Testis (tissue), 3 donors: ENCODE results near the gene CCL3. TPM values are rescaled to one million over a fixed set of nuclear protein-coding genes. Genes with fewer than 3 reads are reported as not detected.

Source experiments
- DNase-seq: peaks from one replicate; pipeline ENCODE4 v3.0.0-alpha.2; 2019
- H3K27ac ChIP-seq, 2 donors: fragments of 200-600 bp; sonication (generic); one replicate each; pipeline ENCODE4 v1.5.1; 2019
- H3K27me3 ChIP-seq: fragments of 200-600 bp; sonication (generic); one replicate; pipeline ENCODE4 v1.5.1; 2019
- H3K36me3 ChIP-seq: fragments of 200-600 bp; sonication (generic); one replicate; pipeline ENCODE4 v1.5.1; 2017; ENCODE audit warnings: low read depth; ENCODE audit errors: missing control alignments
- H3K4me1 ChIP-seq: fragments of 200-600 bp; sonication (generic); one replicate; pipeline ENCODE4 v1.5.1; 2019
- H3K4me3 ChIP-seq, 2 donors: fragments of 200-600 bp; sonication (generic); one replicate each; pipeline ENCODE4 v1.5.1; 2017 to 2019
- H3K9me3 ChIP-seq: fragments of 200-600 bp; sonication (generic); one replicate; pipeline ENCODE4 v1.5.1; 2017
- CTCF ChIP-seq, 3 experiments: fragments of 450-650 bp in 2 of 3; fragments of 200-600 bp in 1 of 3; sonication (generic) in 1 of 3; IDR thresholded peaks; one replicate each; pipeline ENCODE4 v1.5.1; 2016 to 2019; ENCODE audit warnings: antibody characterized with exemption in 3 of 3, mild to moderate bottlenecking in 2 of 3, moderate library complexity in 1 of 3
- POLR2A ChIP-seq: fragments of 450-650 bp; IDR thresholded peaks from one replicate; pipeline ENCODE4 v1.6.1; 2017; ENCODE audit warnings: antibody characterized with exemption, mild to moderate bottlenecking, moderate library complexity
- WGBS, 2 donors: methylation state at CpG; one replicate each; pipeline ENCODE4 v1.1.5; 2018; 5-methylcytosine and 5-hydroxymethylcytosine counted together
- intact Hi-C: fragments of 100-400 bp; cut with DNase I; formaldehyde crosslinking; loops from one replicate; pipeline ENCODE4 v1.15.1; 2023; ENCODE audit warnings: low total_unique reads
- polyA plus RNA-seq: library from polyadenylated mRNA; stranded (reverse); fragments of 350-450 nt; fragmentation: Illumina TruSeq; extraction: RNeasy Lipid Tissue Mini Kit (QIAGEN cat#74804); gene quantifications from one replicate; pipeline ENCODE4 v1.2.3, GENCODE V29; 2014; ENCODE audit warnings: low read depth, low replicate concordance; ENCODE audit not compliant: insufficient read depth
- total RNA-seq, 2 donors: library from RNA; depleted of rRNA; stranded (reverse); fragments of >200 nt; gene quantifications; one replicate each; pipeline ENCODE4 v1.2.3, GENCODE V29; 2016

The CCL3 gene
- total and polyA plus RNA-seq, 3 donors from 2014 or later: 0.56 to 6.2 TPM; not detected in 1

- DNase-seq: no peak
- H3K4me3 ChIP-seq: no peak overlapping the region
- H3K27ac ChIP-seq: no peak overlapping the region
- no peaks in the 10 kb centered on the region for H3K9me3 ChIP-seq
- TF ChIP-seq CTCF (IDR thresholded peaks at IDR 0.05) (no peak), POLR2A (no peak)
- 72 to 73% methylated on average over 4 of the region's 4 CpGs for WGBS, 2 donors
- no peaks in the 10 kb centered on the region for H3K36me3 ChIP-seq
- H3K27me3 ChIP-seq: no peaks in the 10 kb centered on the region
- intact Hi-C loops: no loop called here
- peaks cover 11% of the 10 kb centered on the region for H3K4me1 ChIP-seq
Measured at GRCh38 chr17:36133602-36134236, 43.8 kb upstream of the CCL3 start.

GRCh38 chr17:36132421-36132831 is 42.5 kb upstream of the CCL3 start:
- TF ChIP-seq POLR2A (no peak), CTCF (IDR thresholded peaks at IDR 0.05) (no peak)
- intact Hi-C loops: no loop called here
- Histone ChIP-seq H3K4me3 (no peak overlapping the region), H3K4me1 (peaks cover 11% of the 10 kb centered on the region), H3K27ac (no peak overlapping the region), H3K27me3 (no peaks in the 10 kb centered on the region), H3K9me3 (no peaks in the 10 kb centered on the region), H3K36me3 (no peaks in the 10 kb centered on the region)
- DNase-seq: no peak
- WGBS, 2 donors: 73 to 79% methylated on average over 2 of the region's 2 CpGs

GRCh38 chr17:36131931-36132330 is 42.0 kb upstream of the CCL3 start:
- TF ChIP-seq POLR2A (no peak), CTCF (IDR thresholded peaks at IDR 0.05) (no peak)
- 86 to 92% methylated on average over 3 of the region's 3 CpGs for WGBS, 2 donors
- intact Hi-C loops: no loop called here
- DNase-seq: no peak
- Histone ChIP-seq H3K9me3 (no peaks in the 10 kb centered on the region), H3K36me3 (no peaks in the 10 kb centered on the region), H3K27me3 (no peaks in the 10 kb centered on the region), H3K4me3 (no peak overlapping the region), H3K27ac (no peak overlapping the region), H3K4me1 (peaks cover 11% of the 10 kb centered on the region)

GRCh38 chr17:36131421-36131820 is 41.5 kb upstream of the CCL3 start:
- no peak overlapping the region for H3K27ac ChIP-seq
- intact Hi-C loops: no loop called here

More at GRCh38 chr17:36131421-36131820, 41.5 kb upstream of the CCL3 start:
- Histone ChIP-seq H3K36me3 (no peaks in the 10 kb centered on the region), H3K4me1 (peaks cover 11% of the 10 kb centered on the region), H3K27me3 (no peaks in the 10 kb centered on the region), H3K9me3 (no peaks in the 10 kb centered on the region), H3K4me3 (no peak overlapping the region)
- TF ChIP-seq POLR2A (no peak), CTCF (IDR thresholded peaks at IDR 0.05) (no peak)
- WGBS, 2 donors: 66 to 69% methylated on average over 2 of the region's 2 CpGs
- no peak for DNase-seq
